Endometrium (tissue), 2 donors: ENCODE data around the gene EPB41L4B.

Experiments
- FAIRE-seq: peaks from 2 replicates; lab custom pipeline; 2012; peaks lifted over from hg19 to GRCh38; lab: Jason Lieb, UNC
- donor health status: control.
- donor health status: control.

Gene EPB41L4B

DNA sequence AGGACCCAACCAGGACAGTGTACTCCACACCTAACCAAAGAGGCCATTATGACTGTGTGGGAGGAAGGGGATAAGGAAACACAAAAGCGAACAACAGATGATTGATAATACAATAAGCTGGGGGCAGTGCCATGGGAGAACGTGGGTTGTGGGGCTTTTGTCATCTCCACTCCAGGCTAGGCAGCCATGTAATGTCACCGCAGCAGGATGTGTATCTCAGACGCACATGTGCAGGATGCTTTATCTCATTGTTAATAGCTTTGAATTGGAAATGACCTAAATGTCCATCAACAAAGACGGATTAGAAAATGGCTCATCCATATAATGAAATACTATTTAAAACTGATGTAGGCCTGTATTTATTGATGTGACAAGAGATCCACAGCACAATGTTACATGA, 51.0 kb downstream of the EPB41L4B start:
- FAIRE-seq, result no peak

DNA sequence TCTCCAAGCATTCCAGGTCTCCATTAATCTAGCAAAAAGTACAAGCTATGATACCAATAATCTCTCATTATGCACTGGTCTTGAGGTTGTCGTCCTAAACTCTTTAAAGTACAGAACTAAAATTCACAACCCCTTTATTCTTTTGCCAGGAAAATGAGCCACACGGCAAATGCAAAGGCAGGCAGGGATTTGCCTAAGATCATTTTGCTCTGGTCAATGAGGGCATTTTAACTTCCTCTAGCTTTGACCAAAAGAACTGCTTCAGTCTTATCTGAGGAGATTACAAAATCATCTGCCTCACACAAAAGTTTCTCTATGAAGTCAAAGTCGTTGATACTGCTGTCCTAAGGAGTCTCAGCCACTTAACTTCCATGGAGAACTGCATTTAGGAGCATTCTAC, 51.8 kb downstream of the EPB41L4B start:
- no peak for FAIRE-seq

DNA sequence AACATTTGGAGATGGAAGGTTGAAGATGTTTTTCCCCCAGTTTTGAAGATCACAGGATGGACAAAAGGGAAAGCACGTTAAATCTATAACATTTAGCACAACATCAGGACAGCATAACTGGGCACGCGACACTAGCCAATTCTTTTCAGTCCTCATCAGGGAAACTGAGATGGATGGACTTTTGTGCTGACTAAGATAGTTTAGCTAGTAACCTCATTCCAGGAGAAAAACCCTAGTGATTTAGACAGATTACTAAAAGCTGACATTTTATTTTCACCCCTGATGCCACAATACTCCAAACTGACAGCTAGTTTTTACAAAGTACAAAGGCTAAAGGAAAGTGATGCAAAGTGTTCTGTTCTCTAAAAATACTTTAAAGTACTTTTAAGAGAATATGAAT, 53.3 kb downstream of the EPB41L4B start:
- no peak for FAIRE-seq

DNA sequence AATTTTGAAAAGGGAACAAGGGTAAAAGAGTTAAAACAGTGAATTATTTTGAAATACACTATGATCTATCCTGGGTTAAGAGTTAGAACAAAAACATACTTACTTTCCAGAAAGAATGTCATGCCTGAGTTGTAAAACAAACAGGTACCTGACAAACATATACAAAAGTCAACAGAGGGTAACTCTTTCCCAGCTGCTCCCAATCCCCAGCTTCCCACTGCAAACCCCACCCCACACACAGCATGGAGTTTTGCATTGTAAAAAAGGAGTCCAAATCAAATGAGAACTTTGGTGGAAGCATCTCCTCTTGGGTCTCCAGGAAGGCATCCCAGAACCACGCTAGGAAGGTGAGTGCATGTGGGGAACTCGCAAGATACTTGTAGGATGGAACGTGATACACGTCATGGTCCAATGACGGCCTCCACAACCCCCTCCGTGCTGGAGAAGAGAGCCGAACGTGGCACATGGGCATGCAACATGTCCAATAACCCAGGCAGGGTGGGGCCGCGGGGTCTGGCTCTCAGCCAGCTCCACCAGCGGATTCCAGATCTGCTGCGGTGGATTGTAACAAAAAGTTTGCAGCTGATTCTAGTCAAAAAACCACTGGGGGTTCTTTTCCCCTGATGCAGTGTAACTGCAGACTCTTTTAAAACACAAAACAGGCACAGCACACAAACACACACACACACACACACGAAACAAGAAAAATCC, 55.8 kb downstream of the EPB41L4B start:
- FAIRE-seq, result no peak

DNA sequence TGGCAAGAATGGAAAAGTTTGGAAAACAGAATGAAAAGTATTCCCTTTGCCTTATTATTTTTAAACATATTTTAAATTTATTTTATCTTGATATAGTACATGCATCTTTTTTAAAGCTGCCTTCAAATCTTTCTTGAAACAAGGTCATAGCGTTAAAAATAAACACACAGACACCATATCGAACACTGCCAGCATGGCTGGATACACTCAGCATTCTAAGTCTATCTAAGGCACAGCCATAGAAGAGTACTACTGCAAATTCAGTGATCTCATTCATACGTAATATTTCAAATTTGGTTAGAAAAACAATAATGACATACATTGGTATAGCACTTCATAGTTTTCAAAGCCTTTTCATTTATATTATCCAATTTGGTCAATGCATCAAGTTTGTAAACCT, 57.5 kb downstream of the EPB41L4B start:
- FAIRE-seq, result no peak

DNA sequence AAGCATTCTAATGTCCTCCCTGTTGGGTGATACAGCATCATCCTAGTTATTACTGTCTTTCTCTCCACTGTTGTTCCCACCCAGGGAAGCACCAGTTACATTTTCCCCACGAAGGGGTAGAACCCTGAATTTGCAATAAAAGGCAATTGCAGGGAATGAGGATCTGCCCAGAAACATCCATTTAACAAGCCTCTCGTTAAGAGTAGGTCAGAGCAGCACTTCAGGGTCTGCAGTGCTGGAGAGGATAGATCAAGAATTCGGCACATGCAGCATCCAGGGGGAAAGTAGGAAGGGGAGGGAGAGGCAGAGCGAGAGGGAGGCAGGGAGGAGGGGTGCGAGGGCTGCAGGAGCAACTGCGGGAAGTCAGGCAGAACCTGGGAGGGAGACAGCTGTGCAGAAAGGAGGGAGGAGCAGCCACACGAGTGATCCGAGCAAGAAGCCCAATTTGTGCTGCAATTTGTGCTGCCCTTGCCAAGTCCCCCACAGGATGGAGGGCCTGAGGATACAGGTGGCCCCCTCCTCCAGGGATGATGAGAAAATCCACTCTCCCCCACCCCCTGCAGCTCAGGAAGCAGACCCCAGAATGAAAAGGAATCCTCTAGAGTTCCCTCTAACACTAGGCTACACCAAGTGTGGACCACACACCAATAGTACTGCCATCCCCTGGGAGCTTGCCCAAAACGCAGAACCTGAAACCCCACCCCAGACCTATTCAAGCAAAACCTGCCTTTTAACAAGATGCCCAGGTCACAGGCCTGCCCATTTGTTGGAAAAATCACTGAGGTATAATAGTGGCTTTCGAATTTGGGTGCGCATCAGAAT, 62.2 kb downstream of the EPB41L4B start:
- no peak for FAIRE-seq

DNA sequence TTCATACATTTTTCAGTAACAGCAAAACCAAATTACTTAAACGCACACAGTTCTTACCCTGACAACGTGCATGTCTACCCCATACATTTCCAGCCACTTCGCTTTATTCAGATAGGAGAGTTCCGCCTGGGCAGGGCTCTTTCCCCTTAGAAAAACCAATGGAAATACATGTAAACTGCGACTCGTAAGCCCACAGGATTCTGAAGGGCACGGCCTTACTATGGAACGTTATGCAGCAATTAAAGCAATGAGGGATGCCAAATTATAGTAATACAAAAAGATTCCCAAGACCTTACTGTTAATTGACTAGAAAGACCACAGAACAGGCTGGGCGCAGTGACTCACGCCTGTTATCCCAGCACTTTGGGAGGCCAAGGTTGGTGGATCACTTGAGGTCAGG, 64.5 kb downstream of the EPB41L4B start:
- no peak for FAIRE-seq

DNA sequence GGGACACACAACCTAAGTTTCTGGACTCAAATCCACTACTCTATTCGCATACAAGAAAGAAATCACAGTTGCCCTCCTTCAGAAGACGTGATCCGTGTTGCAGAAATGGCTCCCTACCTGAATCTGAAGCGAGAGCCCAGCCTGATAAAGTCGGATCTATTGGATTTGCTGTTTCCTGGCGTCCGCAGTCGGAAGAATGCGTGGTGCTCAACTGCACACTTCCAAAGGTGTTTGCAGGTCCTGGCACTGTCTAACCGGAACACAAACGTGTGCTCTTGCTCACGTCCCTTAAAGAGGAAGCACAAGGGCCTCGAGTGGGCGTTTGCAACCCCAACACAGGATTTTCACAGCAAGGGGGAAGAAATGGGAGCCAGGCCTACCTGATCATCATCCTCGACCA, 65.5 kb downstream of the EPB41L4B start:
- no peak for FAIRE-seq

DNA sequence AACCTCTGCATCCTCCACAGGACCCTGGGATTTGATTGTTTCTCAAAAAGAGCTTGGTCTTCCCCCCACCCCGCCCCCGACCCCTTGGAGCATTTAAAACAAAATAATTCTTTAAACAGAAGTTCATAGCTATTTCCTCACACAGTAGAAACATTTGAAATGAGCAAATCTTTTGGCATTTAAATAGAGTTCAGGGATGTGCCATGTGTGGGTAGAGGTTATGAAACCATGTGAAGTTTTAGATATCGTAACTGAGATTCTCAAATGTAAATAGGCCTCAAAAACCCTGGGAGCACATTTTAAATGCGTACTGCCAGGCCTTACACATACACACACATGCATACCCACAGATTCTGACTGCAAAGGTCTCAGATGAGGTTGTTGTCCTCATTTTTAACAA, 66.5 kb downstream of the EPB41L4B start:
- no peak for FAIRE-seq

DNA sequence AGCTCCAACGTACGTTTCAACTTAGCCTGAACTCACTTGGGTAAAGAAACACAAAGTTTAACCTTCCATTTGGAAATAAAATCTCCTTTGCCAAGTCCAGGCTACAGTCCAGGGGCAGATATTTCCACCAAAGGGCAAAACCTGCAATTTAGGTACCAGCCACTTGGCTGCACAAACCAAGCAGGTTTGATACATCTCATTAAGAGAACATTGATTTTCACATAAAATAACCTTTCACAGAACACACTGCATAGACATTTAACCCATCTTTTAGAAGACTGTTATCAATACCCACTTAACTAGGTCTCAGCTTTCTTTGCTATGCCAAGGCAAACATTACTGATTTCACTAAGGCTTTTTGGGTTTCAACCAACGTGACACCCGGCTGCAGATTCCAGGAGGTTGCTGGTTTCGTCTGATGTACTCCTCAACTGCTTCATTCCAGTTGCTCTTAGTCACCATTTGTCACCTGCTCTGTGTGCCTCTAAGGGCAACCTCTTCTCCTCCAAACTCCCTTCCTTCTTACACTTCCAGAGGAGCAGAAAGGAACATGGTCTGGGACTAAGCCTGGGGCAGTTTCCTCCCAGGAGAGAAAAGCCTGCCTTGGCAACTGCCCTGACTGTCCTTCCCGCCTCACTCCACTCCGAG, 67.1 kb downstream of the EPB41L4B start:
- FAIRE-seq, result no peak

DNA sequence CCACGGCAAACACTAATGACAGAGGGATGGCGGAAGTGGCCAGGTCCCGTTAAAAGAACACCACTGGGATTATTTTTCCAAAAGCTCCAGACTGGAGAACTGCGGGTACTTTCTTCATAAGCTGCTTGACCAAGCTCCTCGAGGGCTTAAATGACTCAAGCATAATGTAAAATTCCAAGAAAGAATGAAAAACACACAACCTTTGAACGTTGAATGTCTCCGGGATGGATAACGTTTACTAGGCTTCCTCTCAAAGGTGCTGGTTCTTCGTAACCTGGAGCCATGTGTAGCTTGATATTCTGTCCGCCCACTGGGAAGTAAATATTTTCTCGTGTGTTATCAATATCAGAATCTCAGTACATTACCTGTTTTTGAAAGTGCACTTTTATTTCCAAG, 67.6 kb downstream of the EPB41L4B start:
- FAIRE-seq, result no peak

DNA sequence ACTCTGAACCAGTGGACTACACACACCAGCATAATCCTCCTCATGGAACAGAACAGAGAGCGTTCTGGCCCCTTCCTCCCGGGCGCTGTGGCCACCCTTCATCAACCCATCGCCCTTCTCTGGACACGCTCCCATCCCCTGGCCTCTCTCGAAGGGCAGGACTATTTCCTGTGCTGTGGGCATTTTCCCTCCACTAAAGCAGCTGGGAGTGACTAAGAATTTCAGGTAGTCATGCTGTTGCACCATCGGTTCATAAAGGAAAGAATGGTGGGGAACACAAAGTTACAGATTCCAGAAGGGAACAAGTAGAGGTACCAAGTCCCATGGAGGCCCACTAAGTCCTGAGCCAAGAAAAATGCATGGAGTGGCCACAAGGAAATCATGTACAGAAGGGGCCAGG, 68.6 kb downstream of the EPB41L4B start:
- no peak for FAIRE-seq

DNA sequence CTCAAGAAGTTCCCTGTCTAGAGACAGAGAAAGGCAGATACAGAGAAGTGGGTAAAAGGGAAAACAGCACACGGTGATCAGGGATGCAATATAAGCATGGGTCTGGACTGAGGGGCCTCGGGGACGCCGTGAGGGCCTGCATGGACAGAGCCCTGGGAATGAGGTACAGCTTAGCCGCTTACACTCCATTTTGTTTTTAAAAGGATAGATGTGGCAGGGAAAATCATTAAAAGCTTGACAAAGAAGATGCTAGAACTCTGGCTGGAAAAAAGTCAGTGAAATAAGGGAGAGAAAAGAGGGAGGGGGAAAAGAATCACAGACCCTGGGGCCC, 69.1 kb downstream of the EPB41L4B start:
- no peak for FAIRE-seq

DNA sequence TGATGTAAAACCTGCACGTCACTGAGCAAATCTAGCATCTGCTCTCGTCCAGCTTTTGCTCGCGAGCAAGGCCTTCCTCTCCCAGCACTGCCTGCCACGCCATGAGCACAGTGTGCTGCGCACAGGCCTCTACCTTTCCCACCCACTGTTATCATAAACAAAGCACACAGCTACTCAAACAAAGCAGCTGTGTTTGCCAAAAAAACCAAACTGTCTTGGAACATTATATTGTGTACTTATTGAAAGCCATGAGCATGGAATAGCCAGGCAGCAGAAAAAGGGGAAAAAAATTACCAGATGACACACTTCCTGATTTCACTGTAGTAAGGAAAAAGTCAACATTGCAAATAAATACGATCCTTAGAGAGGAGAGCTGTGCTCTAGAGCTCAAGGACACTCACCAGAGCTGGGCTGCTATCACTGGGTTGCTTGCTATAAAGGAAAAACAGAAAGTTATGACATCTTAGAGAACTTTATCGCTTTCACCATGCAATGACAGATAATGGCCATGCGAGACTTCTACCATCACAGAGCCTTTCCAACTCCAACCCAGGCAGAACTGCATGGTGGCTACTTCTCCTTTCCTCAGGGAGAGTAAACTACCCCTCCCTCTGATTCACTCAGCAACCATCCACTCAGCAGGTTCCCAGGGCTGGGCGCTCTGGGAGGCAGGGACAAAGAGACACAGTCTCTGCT, 69.6 kb downstream of the EPB41L4B start:
- FAIRE-seq, result no peak

DNA sequence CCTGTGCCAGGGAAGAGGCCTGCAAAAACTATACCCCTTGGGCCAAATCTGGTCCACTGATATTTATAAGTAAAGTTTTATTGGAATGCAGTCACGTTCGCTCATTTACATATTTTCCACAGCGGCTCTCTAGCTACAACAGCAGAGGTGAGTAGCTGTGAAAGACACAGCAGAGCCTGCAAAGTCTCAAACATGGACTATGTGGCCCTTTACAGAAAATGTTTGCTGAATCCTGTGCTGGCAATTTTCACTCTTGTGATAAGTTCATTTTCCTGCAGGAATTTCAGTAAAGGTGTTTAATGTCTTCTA, 70.1 kb downstream of the EPB41L4B start:
- no peak for FAIRE-seq

DNA sequence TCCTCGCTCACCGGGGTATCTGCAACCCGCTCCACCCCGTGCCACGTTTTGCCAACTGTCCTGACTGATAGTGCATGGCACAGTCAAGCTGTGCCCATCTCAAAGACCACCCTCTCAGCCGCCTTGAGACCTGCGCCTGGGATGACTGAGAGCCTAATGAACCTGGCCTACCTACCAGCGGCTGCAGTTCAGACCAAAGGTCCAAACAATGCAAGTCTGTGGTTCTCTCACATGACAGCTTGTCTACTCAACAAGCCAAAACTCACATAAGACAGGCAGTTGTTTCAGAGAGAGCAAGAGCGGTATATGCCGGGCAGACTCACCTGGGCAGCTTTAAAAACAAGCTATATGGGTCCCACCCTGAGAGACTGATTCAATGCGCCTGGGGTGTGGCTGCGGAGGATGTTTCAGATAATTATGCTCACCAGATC, 70.5 kb downstream of the EPB41L4B start:
- no peak for FAIRE-seq

DNA sequence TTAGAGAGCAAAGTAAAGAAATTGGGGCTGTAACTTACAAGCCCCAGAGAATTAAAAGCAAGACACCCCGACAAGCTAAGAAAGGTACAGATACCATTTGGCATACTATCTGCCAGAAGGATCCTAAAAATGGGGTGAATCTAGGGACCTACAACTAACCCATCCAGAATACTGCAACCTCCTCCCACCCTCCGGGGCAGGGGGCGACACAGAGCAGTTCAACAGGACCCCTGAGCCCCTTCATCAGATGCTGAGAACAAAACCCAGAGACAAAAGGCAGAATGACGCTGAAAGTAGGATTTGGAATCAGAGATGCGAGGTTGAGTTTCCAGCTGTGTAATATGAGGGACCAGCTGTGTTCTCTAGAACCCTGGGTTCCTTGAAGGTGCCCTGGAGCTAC, 71.2 kb downstream of the EPB41L4B start:
- FAIRE-seq, result no peak

DNA sequence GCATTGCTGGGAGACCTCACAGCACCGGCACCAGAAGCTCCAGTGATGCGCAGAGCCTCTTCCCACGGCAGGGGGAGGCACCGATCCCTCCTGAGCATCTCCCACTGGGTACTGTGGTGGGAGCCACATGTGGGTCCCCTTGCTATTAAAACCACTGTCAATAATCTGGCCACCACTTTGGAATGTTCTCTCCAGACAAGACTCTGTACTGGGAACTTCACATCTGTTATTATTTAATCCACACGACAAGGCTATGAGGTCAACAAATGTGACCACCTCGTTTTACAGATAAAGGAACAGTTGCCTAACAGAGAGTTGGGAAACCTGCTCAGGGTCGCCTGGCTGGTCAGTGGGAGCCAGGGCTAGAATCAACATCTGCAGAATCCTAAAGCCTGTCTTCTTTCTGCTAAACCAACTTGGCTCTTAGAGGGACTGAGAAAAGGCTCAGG, 72.7 kb downstream of the EPB41L4B start:
- FAIRE-seq, result no peak

DNA sequence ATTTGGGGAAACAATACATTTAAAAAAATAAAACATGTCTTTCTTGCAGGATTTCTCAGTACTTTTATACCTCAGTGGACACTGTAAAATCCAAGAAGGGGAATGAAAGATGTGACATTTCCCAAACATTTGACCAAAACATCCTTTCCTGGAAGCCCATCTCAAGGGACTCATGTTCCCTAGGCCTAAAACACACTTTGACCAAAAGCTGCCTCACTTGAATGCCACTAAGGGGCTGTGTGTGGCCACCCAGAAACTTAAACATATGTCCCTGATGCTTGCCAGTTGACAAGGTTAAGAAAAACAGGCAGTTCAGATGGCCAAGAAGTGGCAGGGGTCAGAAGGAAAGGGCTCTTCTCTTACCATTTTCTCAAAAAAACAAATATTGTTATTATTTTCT, 73.6 kb downstream of the EPB41L4B start:
- FAIRE-seq, result no peak

DNA sequence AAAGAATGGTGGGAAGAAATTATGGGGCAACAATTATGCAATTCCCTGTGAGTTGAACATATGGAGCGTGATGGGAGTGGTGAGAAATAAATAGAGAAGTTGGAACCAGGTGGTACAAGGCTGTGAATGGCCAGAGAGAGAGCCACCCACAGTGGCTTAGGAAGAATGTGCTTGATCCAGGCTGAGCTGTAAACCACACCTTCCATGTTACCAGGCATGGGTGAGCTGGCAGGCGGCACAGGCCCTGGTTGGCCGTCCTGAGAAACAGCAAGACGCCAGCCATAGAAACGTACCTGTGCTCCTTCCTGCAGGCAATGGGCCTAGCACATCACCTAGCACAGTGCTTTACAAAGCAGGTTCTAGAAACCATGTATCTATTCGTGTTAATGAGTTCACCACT, 74.3 kb downstream of the EPB41L4B start:
- FAIRE-seq, result no peak

DNA sequence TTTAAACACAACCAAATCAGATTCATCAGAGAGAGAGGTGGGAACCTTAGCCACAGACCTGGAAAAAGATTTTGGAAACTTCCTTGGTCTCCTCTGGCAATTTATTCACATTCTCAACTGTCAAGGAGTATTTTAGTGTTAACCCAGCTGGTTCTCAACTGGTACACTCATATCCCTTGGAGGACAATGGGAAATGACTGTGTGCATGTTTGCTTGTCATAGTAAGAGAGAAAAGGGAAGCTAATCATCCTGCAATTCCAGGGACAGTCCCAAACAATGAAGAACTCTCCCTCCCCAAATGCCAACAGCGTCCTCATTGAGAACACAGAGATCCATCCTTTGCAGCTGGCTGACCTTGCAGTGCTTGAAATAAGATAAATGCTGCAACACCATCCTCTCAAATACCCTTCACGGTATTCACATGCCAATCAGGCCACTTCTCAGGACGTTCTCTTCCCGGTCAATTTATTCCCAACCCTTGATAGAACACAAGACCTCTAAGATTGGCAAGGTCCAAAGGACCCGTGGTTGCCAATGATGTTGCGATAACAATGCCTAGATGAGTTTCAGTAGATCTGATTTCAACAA, 75.5 kb downstream of the EPB41L4B start:
- FAIRE-seq, result no peak
